GM18502 (cell line): ENCODE data around the gene SS18L1.
A peak's percentile ranks its signal among the peaks of the same experiment; 100 is the strongest.

Experiments used
- ATAC-seq: cut with Tn5 transposase; IDR thresholded peaks from one replicate; pipeline ENCODE4 v1.9.1; 2021; ENCODE audit warnings: mild to moderate bottlenecking; ENCODE audit not compliant: unreplicated experiment, poor library complexity

SS18L1 gene

GRCh38 chr20:62167474-62167873, 23.9 kb downstream of the SS18L1 start:
- no peak for ATAC-seq

GRCh38 chr20:62168061-62168460, 24.5 kb downstream of the SS18L1 start:
- ATAC-seq: no peak

GRCh38 chr20:62168890-62169435, 25.4 kb downstream of the SS18L1 start:
- ATAC-seq: no peak

- ATAC-seq: no peak
These were observed 27.0 kb downstream of the SS18L1 start for GRCh38 chr20:62170536-62170935.

GRCh38 chr20:62171245-62171644, 27.7 kb downstream of the SS18L1 start:
- ATAC-seq: no peak

GRCh38 chr20:62172666-62173065, 29.1 kb downstream of the SS18L1 start:
- ATAC-seq: no peak

GRCh38 chr20:62174021-62174804, 30.6 kb downstream of the SS18L1 start:
- no peak for ATAC-seq

- no peak for ATAC-seq
These were observed 31.5 kb downstream of the SS18L1 start for GRCh38 chr20:62174870-62175624.

- ATAC-seq: no peak
These were observed 32.1 kb downstream of the SS18L1 start for GRCh38 chr20:62175711-62176110.

- no peak for ATAC-seq
These were observed 33.3 kb downstream of the SS18L1 start for GRCh38 chr20:62176866-62177265.

GRCh38 chr20:62177307-62177706, 33.7 kb downstream of the SS18L1 start:
- ATAC-seq: no peak

GRCh38 chr20:62178316-62179161, 35.0 kb downstream of the SS18L1 start:
- ATAC-seq: no peak

- ATAC-seq: no peak
These were observed 35.6 kb downstream of the SS18L1 start for GRCh38 chr20:62179162-62179504.

GRCh38 chr20:62181808-62182207, 38.2 kb downstream of the SS18L1 start:
- no peak for ATAC-seq

GRCh38 chr20:62182469-62183425, 39.2 kb downstream of the SS18L1 start, which contains the start of gene MTG2:
Gene MTG2 (plus strand): TSS chr20:62183028. CDS start chr20:62193421, 10,393 bp downstream.
- peak; percentile 88 for ATAC-seq

- no peak for ATAC-seq
These were observed 40.0 kb downstream of the SS18L1 start for GRCh38 chr20:62183426-62184142.

GRCh38 chr20:62186096-62186426, 42.5 kb downstream of the SS18L1 start:
- ATAC-seq: no peak

- no peak for ATAC-seq
These were observed 43.6 kb downstream of the SS18L1 start for GRCh38 chr20:62186887-62187866.
